GM18505 (cell line): Measurements from ENCODE around the gene WWC2.

ENCODE experiments used
- ATAC-seq: cut with Tn5 transposase; IDR thresholded peaks from one replicate; pipeline ENCODE4 v1.9.1; 2021; ENCODE audit not compliant: unreplicated experiment
- POLR2A ChIP-seq: IDR thresholded peaks from 4 replicates; pipeline ENCODE4 v1.6.1; 2011; ENCODE audit warnings: borderline replicate concordance; ENCODE audit not compliant: insufficient read depth, insufficient read length; ENCODE audit errors: extremely low read depth

Gene WWC2

GRCh38 chr4:183285886-183286285 lies 186.8 kb downstream of the WWC2 start:
- ATAC-seq, result no peak
- no peak for TF ChIP-seq POLR2A

GRCh38 chr4:183286590-183287308 lies 187.7 kb downstream of the WWC2 start:
- no peak for TF ChIP-seq POLR2A
- ATAC-seq, result peak; percentile 23

GRCh38 chr4:183287309-183287659 lies 188.2 kb downstream of the WWC2 start:
- ATAC-seq, result peak; percentile 66
- TF ChIP-seq POLR2A, result no peak

GRCh38 chr4:183287677-183288076 lies 188.6 kb downstream of the WWC2 start:
- TF ChIP-seq POLR2A, result no peak
- peak; percentile 65 for ATAC-seq

- TF ChIP-seq POLR2A, result no peak
- ATAC-seq, result no peak
Observed at GRCh38 chr4:183288955-183289354, 189.9 kb downstream of the WWC2 start.

GRCh38 chr4:183289688-183290087 lies 190.6 kb downstream of the WWC2 start:
- ATAC-seq, result no peak
- TF ChIP-seq POLR2A, result no peak

GRCh38 chr4:183291070-183291469 lies 192.0 kb downstream of the WWC2 start:
- ATAC-seq, result no peak
- no peak for TF ChIP-seq POLR2A

- no peak for ATAC-seq
- TF ChIP-seq POLR2A, result no peak
Observed at GRCh38 chr4:183295711-183296110, 196.7 kb downstream of the WWC2 start.

GRCh38 chr4:183297675-183298074 lies 198.6 kb downstream of the WWC2 start:
- no peak for TF ChIP-seq POLR2A
- ATAC-seq, result peak; percentile 73

GRCh38 chr4:183299464-183299863 lies 200.4 kb downstream of the WWC2 start:
- no peak for ATAC-seq
- TF ChIP-seq POLR2A, result no peak

GRCh38 chr4:183300070-183300469 lies 201.0 kb downstream of the WWC2 start:
- TF ChIP-seq POLR2A, result no peak
- ATAC-seq, result no peak

GRCh38 chr4:183300655-183301054 lies 201.6 kb downstream of the WWC2 start:
- no peak for ATAC-seq
- TF ChIP-seq POLR2A, result no peak

GRCh38 chr4:183303301-183303700 lies 204.2 kb downstream of the WWC2 start:
- no peak for TF ChIP-seq POLR2A

GRCh38 chr4:183304067-183304466 lies 205.0 kb downstream of the WWC2 start:
- TF ChIP-seq POLR2A, result no peak
- no peak for ATAC-seq

More at GRCh38 chr4:183303301-183303700, 204.2 kb downstream of the WWC2 start:
- ATAC-seq, result no peak

- ATAC-seq, result no peak
- no peak for TF ChIP-seq POLR2A
Observed at GRCh38 chr4:183304538-183304937, 205.5 kb downstream of the WWC2 start.

GRCh38 chr4:183306811-183307210 lies 207.8 kb downstream of the WWC2 start:
- no peak for ATAC-seq

GRCh38 chr4:183312841-183313240 lies 213.8 kb downstream of the WWC2 start:
- ATAC-seq, result no peak
- no peak for TF ChIP-seq POLR2A

More at GRCh38 chr4:183306811-183307210, 207.8 kb downstream of the WWC2 start:
- TF ChIP-seq POLR2A, result no peak
